Measurements from ENCODE around the gene SDK1. TPM values are rescaled to one million over a fixed set of nuclear protein-coding genes. Genes with fewer than 3 reads are reported as not detected.

SDK1 gene
- total and polyA plus RNA-seq, 7 experiments from 2014 or later: 0.07 to 2.5 (median 0.54) TPM

DNA sequence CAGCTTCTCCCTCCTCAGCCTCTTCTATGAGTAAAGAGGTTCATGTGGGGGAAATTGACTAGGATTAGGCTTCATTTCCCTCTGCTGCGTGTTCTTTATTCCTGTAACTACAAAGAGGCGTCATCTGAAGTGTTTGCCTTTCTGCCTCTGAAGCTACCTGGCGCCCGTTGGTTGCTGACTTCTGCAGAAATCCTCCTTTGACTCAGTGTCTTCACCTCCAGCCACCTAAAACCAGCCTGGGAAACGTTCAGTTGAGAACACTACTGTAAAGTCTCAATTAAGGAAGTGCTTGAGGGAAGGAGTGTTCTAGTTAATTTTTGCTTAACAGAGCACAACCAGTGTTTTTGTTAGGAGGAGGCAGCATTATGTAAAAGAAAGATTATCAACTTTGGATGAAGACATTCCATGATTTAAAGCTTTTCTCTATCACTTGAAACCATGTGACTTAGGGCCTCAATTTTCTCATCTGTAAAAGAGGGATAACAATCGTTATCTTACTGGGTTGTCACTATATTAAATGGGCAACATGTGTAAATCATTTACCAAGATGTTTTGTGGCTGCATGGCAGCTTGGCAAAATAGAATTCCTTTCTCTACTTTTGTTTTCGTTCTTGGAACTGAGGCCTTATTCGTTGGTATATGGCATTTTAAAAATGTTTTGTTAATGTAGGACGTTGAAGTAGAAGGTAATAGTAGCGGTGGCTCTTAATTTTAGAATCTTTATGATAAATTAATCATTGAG is 642.9 kb downstream of the SDK1 start:
- Mint-ChIP-seq H3K27ac (no peak overlapping the region), H3K36me3 (peaks cover 0 to 10% (median 0%) of the 10 kb centered on the region in 5 donors), H3K4me1 (no peaks in the 10 kb centered on the region), H3K4me3 (no peak overlapping the region), H3K27me3 (peaks cover 0 to 8% (median 0%) of the 10 kb centered on the region in 5 donors), H3K9me3 (peaks cover 0 to 20% (median 10%) of the 10 kb centered on the region in 11 donors)
- no peaks in the 10 kb centered on the region for H3K27me3 ChIP-seq (ENCODE audit: control insufficient read depth in 2 of 2, insufficient read depth in 2 of 2, low read length in 2 of 2)
- no peak overlapping the region for H3K27ac ChIP-seq (ENCODE audit: low read depth, low read length)
- ATAC-seq: no peak
- H3K4me3 ChIP-seq (ENCODE audit: low read length): no peak overlapping the region
- CTCF ChIA-PET: no interaction called here
- no peak for DNase-seq
- H3K4me1 ChIP-seq (ENCODE audit: control insufficient read depth in 2 of 2, insufficient read depth in 2 of 2, low read length in 2 of 2): no peaks in the 10 kb centered on the region
- peaks cover 0 to 5% (median 0%) of the 10 kb centered on the region in 3 experiments for H3K9me3 ChIP-seq (ENCODE audit: control insufficient read depth in 2 of 3, low read length in 3 of 3)
- POLR2A ChIA-PET: no interaction called here
- no peaks in the 10 kb centered on the region for H3K36me3 ChIP-seq (ENCODE audit: control insufficient read depth in 2 of 3, insufficient read depth in 3 of 3, low read length in 3 of 3)
- intact Hi-C loops (cut with micrococcal nuclease): no loop called here

- Mint-ChIP-seq H3K9me3 (peaks cover 0 to 18% (median 9%) of the 10 kb centered on the region in 11 donors), H3K27me3 (peaks cover 0 to 4% (median 0%) of the 10 kb centered on the region in 5 donors), H3K4me3 (no peak overlapping the region), H3K4me1 (no peaks in the 10 kb centered on the region), H3K36me3 (peaks cover 0 to 12% (median 3%) of the 10 kb centered on the region in 5 donors), H3K27ac (no peak overlapping the region)
- no peak overlapping the region for H3K27ac ChIP-seq (ENCODE audit: low read depth, low read length)
- ChIA-PET CTCF (no interaction called here), POLR2A (no interaction called here)
- intact Hi-C loops (cut with micrococcal nuclease): no loop called here
- H3K36me3 ChIP-seq (ENCODE audit: control insufficient read depth in 2 of 3, insufficient read depth in 3 of 3, low read length in 3 of 3): no peaks in the 10 kb centered on the region
- no peak overlapping the region for H3K4me3 ChIP-seq (ENCODE audit: low read length)
- H3K27me3 ChIP-seq (ENCODE audit: control insufficient read depth in 2 of 2, insufficient read depth in 2 of 2, low read length in 2 of 2): no peaks in the 10 kb centered on the region
- ATAC-seq (no peak), DNase-seq (no peak)
- H3K9me3 ChIP-seq (ENCODE audit: control insufficient read depth in 2 of 3, low read length in 3 of 3): peaks cover 0 to 5% (median 0%) of the 10 kb centered on the region in 3 experiments
- no peaks in the 10 kb centered on the region for H3K4me1 ChIP-seq (ENCODE audit: control insufficient read depth in 2 of 2, insufficient read depth in 2 of 2, low read length in 2 of 2)
Measured at GRCh38 chr7:3949242-3949640, 648.2 kb downstream of the SDK1 start.

DNA sequence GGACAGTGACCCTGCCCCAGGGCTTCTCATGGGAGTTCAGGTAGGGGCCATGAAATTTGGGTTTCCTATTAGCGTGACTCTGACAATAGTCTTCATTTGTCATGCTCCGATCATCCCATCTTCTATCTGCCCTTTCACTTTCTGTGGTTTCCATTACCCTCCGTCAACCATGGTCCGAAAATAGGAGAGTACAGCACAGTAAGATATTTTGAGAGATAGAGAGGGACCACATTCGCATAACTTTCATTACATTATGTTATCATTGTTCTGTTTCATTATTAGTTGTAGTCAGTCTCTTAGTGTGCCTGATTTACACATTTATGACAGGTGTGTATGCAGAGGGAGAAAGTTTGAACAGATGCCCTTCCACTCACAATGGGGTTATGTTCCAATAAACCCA is 649.2 kb downstream of the SDK1 start:
- no peak for DNase-seq
- peaks cover 0 to 8% (median 2%) of the 10 kb centered on the region in 11 donors for H3K9me3 Mint-ChIP-seq
- no peak for ATAC-seq

DNA sequence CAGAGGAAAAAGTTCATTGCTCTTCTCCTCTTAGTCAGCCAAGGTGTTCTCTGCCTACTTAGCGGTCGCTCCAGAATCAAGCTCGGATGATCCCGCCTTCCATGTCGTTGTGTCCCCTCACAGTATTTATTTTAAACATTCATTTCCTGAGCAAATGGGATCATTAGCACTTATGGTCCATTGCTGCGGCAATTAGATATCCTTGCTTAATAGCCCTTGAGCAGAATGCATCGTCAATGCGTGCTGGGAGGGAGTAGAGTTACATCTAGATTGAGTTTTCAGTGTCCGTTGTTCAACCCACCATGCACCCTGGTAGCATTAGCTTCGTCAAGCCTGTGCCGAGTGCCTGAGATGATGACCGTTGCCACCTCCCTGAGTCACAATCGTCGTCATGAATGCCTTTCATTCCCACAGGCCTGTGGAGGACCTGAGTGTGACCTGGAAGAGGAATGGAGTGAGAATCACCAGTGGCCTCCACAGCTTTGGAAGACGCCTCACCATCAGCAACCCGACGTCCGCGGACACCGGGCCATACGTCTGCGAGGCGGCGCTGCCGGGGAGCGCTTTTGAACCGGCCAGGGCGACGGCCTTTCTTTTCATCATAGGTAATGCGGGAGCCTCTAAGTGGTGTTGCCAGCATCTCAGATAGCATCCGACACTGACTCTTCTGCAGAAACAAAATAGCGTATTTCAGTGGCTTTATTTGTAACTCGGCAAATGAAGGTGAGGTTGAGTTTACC is 650.4 kb downstream of the SDK1 start:
- H3K36me3 Mint-ChIP-seq: peaks cover 0 to 7% (median 0%) of the 10 kb centered on the region in 5 donors
- H3K9me3 ChIP-seq (ENCODE audit: control insufficient read depth in 2 of 3, low read length in 3 of 3): no peaks in the 10 kb centered on the region
- H3K4me1 Mint-ChIP-seq: no peaks in the 10 kb centered on the region
- ATAC-seq (no peak), DNase-seq (no peak)
- no peaks in the 10 kb centered on the region for H3K27me3 Mint-ChIP-seq
- no peak overlapping the region for H3K4me3 Mint-ChIP-seq
- intact Hi-C loops (cut with micrococcal nuclease): no loop called here
- no peaks in the 10 kb centered on the region for H3K36me3 ChIP-seq (ENCODE audit: control insufficient read depth in 2 of 3, insufficient read depth in 3 of 3, low read length in 3 of 3)
- ChIA-PET CTCF (no interaction called here), POLR2A (no interaction called here)
- peaks cover 0 to 5% (median 0%) of the 10 kb centered on the region in 11 donors for H3K9me3 Mint-ChIP-seq
- H3K4me1 ChIP-seq (ENCODE audit: control insufficient read depth in 2 of 2, insufficient read depth in 2 of 2, low read length in 2 of 2): no peaks in the 10 kb centered on the region
- no peak overlapping the region for H3K27ac Mint-ChIP-seq
- H3K27me3 ChIP-seq (ENCODE audit: control insufficient read depth in 2 of 2, insufficient read depth in 2 of 2, low read length in 2 of 2): no peaks in the 10 kb centered on the region
- no peak overlapping the region for H3K27ac ChIP-seq (ENCODE audit: low read depth, low read length)
- no peak overlapping the region for H3K4me3 ChIP-seq (ENCODE audit: low read length)

More for the DNA sequence above, 649.2 kb downstream of the SDK1 start:
- no peak overlapping the region for H3K4me3 ChIP-seq (ENCODE audit: low read length)
- H3K4me3 Mint-ChIP-seq: no peak overlapping the region
- H3K9me3 ChIP-seq (ENCODE audit: control insufficient read depth in 2 of 3, low read length in 3 of 3): peaks cover 0 to 2% (median 0%) of the 10 kb centered on the region in 3 experiments
- no peaks in the 10 kb centered on the region for H3K36me3 ChIP-seq (ENCODE audit: control insufficient read depth in 2 of 3, insufficient read depth in 3 of 3, low read length in 3 of 3)
- ChIA-PET POLR2A (no interaction called here), CTCF (no interaction called here)
- no peak overlapping the region for H3K27ac ChIP-seq (ENCODE audit: low read depth, low read length)
- H3K4me1 ChIP-seq (ENCODE audit: control insufficient read depth in 2 of 2, insufficient read depth in 2 of 2, low read length in 2 of 2): no peaks in the 10 kb centered on the region
- H3K27me3 Mint-ChIP-seq: no peaks in the 10 kb centered on the region
- peaks cover 0 to 7% (median 2%) of the 10 kb centered on the region in 5 donors for H3K36me3 Mint-ChIP-seq
- no peak overlapping the region for H3K27ac Mint-ChIP-seq
- intact Hi-C loops (cut with micrococcal nuclease): no loop called here
- H3K4me1 Mint-ChIP-seq: no peaks in the 10 kb centered on the region
- no peaks in the 10 kb centered on the region for H3K27me3 ChIP-seq (ENCODE audit: control insufficient read depth in 2 of 2, insufficient read depth in 2 of 2, low read length in 2 of 2)

GRCh38 chr7:3953133-3953532 is 652.1 kb downstream of the SDK1 start:
- POLR2A ChIA-PET: no interaction called here
- H3K9me3 Mint-ChIP-seq: no peaks in the 10 kb centered on the region
- H3K4me1 Mint-ChIP-seq: no peaks in the 10 kb centered on the region

GRCh38 chr7:3953946-3954345 is 652.9 kb downstream of the SDK1 start:
- no peaks in the 10 kb centered on the region for H3K9me3 Mint-ChIP-seq
- Histone ChIP-seq H3K4me3 (ENCODE audit: low read length) (no peak overlapping the region), H3K9me3 (ENCODE audit: control insufficient read depth in 2 of 3, low read length in 3 of 3) (no peaks in the 10 kb centered on the region), H3K36me3 (ENCODE audit: control insufficient read depth in 2 of 3, insufficient read depth in 3 of 3, low read length in 3 of 3) (no peaks in the 10 kb centered on the region), H3K27me3 (ENCODE audit: control insufficient read depth in 2 of 2, insufficient read depth in 2 of 2, low read length in 2 of 2) (no peaks in the 10 kb centered on the region), H3K4me1 (ENCODE audit: control insufficient read depth in 2 of 2, insufficient read depth in 2 of 2, low read length in 2 of 2) (no peaks in the 10 kb centered on the region), H3K27ac (ENCODE audit: low read depth, low read length) (no peak overlapping the region)
- POLR2A ChIA-PET: no interaction called here
- H3K27me3 Mint-ChIP-seq: no peaks in the 10 kb centered on the region
- no peaks in the 10 kb centered on the region for H3K4me1 Mint-ChIP-seq
- intact Hi-C loops (cut with micrococcal nuclease): no loop called here
- CTCF ChIA-PET: no interaction called here
- DNase-seq: no peak
- H3K27ac Mint-ChIP-seq: no peak overlapping the region
- peaks cover 0 to 7% (median 0%) of the 10 kb centered on the region in 5 donors for H3K36me3 Mint-ChIP-seq
- ATAC-seq: no peak
- no peak overlapping the region for H3K4me3 Mint-ChIP-seq

More at GRCh38 chr7:3953133-3953532, 652.1 kb downstream of the SDK1 start:
- Histone ChIP-seq H3K9me3 (ENCODE audit: control insufficient read depth in 2 of 3, low read length in 3 of 3) (no peaks in the 10 kb centered on the region), H3K27me3 (ENCODE audit: control insufficient read depth in 2 of 2, insufficient read depth in 2 of 2, low read length in 2 of 2) (no peaks in the 10 kb centered on the region), H3K36me3 (ENCODE audit: control insufficient read depth in 2 of 3, insufficient read depth in 3 of 3, low read length in 3 of 3) (no peaks in the 10 kb centered on the region), H3K4me1 (ENCODE audit: control insufficient read depth in 2 of 2, insufficient read depth in 2 of 2, low read length in 2 of 2) (no peaks in the 10 kb centered on the region), H3K27ac (ENCODE audit: low read depth, low read length) (no peak overlapping the region), H3K4me3 (ENCODE audit: low read length) (no peak overlapping the region)
- intact Hi-C loops (cut with micrococcal nuclease): no loop called here
- DNase-seq: no peak
- H3K27ac Mint-ChIP-seq: no peak overlapping the region
- CTCF ChIA-PET: no interaction called here
- no peak overlapping the region for H3K4me3 Mint-ChIP-seq
- ATAC-seq: no peak
- no peaks in the 10 kb centered on the region for H3K27me3 Mint-ChIP-seq
- H3K36me3 Mint-ChIP-seq: peaks cover 0 to 7% (median 0%) of the 10 kb centered on the region in 5 donors

Data from naive thymus-derived CD4-positive, alpha-beta T cell (primary cell).